Nucleus accumbens (tissue), 56 donors: ENCODE data around the gene MAST2.
"Not testable (repeated sequence)": the region's sequence is repeated elsewhere in the genome, so short reads cannot be mapped to it uniquely, and the experiment has no call there.

Experiments used
- DNase-seq, 56 donors: peaks; one replicate each; lab custom pipeline; 2025; lab: John Stamatoyannopoulos, UW

The MAST2 gene

GRCh38 chr1:46043458-46044017 is 240.1 kb downstream of the MAST2 start:
- no peak for DNase-seq

DNA sequence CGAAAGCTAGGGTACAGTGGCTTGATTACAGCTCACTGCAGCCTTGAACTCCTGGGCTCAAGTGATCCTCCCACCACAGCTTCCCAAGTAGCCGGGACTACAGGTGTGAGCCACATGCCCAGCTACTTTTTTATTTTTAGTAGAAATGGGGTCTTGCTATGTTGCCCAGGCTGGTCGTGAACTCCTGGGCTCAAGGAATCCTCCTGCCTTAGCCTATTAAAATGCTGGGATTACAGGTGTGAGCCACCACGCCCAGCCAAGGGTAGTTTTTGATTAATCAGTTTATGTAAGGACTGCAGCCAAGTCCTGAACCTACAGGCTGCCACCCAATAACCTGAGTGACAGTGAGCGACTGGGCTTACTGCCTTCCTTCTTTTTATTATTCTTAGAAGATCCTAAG is 240.7 kb downstream of the MAST2 start:
- DNase-seq, result no peak

- DNase-seq, result no peak
These were observed 250.3 kb downstream of the MAST2 start for GRCh38 chr1:46053734-46054133.

GRCh38 chr1:46056325-46056724 is 252.9 kb downstream of the MAST2 start:
- no peak for DNase-seq

GRCh38 chr1:46057215-46057614 is 253.8 kb downstream of the MAST2 start:
- DNase-seq, result not testable (repeated sequence)

DNA sequence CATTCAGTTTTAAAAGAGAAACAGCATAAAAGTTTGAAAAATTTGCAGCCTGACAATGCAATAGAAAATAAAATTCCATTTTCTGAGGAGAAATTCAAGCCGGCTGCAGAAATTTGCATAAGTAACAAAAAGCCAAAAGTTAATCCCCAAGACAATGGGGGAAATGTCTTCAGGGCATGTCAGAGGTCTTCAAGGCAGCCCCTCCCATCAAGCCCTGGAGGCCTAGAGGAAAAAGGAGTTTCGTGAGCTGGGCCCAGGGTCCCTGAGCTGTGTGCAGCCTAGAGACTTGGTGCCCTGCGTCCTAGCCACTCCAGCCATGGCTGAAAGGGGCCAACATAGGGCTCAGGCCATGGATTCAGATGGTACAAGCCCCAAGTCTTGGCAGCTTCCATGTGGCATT is 254.4 kb downstream of the MAST2 start:
- DNase-seq, result no peak

DNA sequence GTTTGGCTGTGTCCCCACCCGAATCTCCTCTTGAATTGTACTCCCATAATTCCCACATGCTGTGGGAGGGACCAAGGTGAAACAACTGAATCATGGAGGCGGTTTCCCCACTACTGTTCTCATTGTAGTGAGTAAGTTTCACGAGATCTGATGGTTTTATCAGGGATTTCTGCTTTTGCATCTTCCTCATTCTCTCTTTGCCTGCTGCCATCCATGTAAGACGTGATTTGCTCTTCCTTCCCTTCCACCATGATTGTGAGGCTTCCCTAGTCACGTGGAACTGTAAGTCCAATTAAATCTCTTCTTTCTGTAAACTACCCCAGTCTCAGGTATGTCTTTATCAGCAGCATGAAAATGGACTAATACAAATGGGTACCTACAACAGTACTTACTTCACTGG is 255.5 kb downstream of the MAST2 start:
- DNase-seq, result no peak

DNA sequence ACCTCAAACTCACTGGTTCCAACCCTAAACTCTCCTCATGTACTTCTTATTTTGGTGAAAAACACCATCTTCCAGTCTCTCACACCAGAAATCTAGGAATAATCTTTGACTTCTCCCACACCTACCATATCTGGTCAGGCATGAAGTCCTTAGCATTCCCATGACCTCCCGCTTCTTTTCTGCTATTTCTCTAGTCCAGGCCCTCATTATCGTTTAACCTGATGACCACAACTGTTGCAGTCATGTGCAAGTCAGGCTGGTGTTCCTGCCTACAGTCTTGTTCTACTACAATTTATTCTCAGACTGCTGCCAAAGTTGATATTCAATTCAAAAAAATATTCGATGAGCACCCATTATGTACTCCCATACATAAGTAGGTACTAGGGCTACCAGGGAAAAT is 257.7 kb downstream of the MAST2 start:
- no peak for DNase-seq

DNA sequence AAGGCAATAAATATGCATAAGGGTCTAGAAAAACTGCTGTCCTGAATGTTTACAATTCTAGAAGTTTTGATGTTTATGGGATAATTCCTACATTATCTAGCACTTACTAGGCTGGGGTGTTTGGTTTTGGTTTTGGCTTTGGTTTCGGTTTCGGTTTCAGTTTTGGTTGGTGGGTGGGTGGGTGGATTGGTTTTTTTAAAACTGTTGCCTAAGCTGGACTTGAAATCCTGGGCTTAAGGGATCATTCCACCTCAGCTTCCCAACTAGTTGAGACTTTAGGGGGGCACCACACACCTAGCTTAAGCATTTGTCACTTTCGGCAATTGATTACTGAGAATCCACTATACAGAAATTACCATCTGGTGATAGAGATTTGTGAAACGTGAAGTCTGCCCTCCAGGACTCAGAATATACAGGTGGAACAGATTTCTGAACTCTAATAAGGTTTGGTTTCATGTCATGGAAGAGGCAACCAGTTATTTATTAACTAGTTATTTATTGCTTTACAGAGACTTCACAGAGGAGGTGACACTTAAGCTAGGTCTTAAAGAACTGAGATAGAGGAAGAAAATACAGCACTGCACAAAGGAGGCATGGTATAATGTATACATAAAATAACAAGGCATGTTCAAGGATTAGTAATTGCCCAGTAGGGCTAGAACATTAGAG is 259.4 kb downstream of the MAST2 start:
- no peak for DNase-seq

- DNase-seq, result no peak
These were observed 261.3 kb downstream of the MAST2 start for GRCh38 chr1:46064708-46065107.

DNA sequence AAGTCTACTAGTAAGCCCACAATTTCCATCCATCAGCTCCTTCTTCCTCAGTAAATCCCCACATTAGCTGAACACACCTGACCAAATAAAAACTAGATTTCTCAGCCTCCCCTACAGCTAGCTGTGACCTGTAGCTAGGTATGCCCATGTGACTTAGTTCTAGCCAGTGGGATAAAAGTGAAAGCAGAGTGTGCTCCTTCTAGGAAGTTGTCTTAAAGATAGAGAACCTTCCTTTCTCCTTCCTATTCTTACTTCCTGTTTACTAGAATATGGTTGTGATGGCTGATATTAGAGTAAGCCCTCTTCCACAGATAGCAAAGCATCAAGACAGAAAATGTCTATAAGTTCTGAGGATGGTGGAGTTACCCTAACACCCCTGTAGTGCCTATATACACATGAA is 262.0 kb downstream of the MAST2 start:
- DNase-seq, result no peak

- no peak for DNase-seq
These were observed 264.2 kb downstream of the MAST2 start for GRCh38 chr1:46067652-46068051.

- DNase-seq, result no peak
These were observed 265.1 kb downstream of the MAST2 start for GRCh38 chr1:46068525-46068924.

GRCh38 chr1:46070164-46070814 is 266.9 kb downstream of the MAST2 start:
- no peak for DNase-seq

DNA sequence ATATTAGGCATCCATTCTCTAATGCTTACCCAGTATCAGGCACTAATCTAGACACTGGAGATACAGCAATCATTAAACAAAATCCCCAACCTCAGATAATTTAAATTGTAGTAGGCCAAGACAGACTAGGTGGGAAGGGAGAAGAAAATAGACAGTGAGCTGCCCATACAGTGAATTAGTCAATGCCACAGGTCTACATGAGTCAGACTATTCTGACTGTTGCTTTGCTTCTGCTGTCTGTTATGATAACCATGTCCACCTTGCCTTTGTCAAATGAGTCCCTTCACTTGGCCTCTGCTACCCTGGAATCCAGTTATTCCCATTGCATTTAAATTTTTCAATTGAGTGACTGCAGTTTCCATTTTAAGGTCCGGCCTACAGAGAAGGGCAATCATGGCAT is 269.6 kb downstream of the MAST2 start:
- no peak for DNase-seq

- DNase-seq, result no peak
These were observed 272.9 kb downstream of the MAST2 start for GRCh38 chr1:46076343-46076742.

DNA sequence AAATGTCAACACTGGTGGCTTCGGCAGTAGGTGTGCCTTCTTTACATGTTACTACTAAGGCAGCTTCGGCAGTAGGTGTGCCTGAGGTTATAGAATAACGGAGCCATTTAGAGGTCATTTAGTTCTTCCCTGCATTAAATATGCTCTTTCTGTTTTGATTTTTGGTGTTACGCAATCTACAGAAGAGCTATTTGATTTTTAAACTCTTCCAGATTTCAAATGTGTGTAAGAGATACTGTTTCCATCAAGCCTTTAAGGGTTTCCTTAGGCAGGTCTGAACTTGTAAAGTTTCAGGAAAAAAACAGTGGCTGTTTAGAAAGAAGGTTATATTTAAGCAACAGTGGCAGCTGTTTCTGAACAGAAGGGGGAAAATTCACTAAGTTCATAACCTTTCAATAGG is 274.2 kb downstream of the MAST2 start:
- no peak for DNase-seq

DNA sequence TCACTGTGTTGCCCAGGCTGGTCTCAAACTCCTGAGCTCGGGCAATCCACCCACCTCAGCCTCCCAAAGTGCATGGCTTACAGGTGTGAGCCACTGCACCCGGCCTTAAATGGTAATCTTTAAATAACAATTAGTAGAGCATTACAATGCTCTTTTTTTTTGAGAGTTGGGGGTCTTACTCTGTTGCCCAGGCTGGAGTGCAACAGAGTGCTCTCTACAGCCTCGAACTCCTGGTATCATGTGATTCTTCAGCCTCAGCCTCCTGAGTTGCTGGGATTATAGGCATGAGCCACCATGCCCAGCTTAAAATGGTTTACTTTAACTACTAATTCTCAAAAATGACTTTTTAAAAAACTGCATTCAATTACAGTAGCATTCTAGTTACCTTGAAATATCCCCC is 276.8 kb downstream of the MAST2 start:
- no peak for DNase-seq

DNA sequence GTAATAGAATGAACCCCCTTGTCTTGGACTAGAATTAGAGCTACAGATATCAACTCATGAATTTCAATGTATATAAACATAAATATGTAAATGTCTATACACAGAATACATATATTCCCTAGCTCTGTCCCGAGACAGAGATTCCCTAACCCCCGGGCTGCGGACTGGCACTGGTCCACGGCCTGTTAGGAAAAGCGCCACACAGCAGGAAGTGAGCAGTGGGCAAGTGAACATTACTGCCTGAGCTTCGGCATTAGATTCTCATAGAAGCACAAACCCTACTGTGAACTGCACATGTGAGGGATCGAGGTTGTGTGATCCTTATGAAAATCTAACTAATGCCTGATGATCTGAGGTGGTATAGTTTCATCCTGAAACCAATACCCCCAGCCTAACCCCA is 277.8 kb downstream of the MAST2 start:
- DNase-seq, result no peak

DNA sequence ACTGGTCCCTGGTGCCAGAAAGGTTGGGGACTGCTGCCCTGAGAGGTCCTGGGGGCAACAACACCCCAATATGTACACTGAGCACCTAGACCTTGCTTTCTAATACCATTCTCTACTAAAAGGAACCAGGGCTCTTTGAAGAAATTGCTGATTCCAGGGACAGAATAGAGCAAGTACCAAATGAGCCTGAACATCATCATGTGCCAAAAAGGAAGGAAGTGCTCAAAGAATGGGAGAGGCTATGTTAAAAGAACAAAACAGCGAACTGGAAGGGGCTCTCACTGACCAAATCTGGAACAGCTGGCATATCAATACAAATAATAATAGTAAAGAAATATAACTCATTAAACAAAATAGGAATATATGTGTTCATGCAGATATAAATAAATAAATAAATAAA is 278.2 kb downstream of the MAST2 start:
- no peak for DNase-seq

DNA sequence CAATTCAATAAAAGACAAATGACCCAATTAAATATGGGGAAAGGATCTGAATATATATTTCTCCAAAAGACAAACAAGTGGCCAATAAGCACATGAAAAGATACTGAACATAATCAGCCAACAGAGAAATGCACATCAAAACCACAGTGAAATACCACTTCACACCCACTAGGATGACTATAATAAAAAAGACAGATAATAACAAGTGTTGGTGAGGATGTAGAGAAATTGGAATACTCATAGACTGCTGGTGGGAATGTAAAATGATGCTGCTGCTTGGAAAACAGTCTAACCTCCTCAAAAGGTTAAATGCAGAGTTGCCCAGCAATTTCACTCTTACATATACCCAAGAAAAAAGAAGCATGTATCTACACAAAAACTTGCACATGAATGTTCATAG is 280.2 kb downstream of the MAST2 start:
- no peak for DNase-seq
